HS-27A (cell line): ENCODE results near the gene CACNA2D1.

Experiments used
- DNase-seq: peaks from one replicate; pipeline ENCODE4 v3.0.0-alpha.2; 2012; ENCODE audit warnings: low read depth, missing footprints

Gene CACNA2D1

GRCh38 chr7:82343716-82344115, 99.9 kb downstream of the CACNA2D1 start:
- no peak for DNase-seq

- DNase-seq, result no peak
These were observed 103.6 kb downstream of the CACNA2D1 start for GRCh38 chr7:82339958-82340357.

GRCh38 chr7:82335927-82336326, 107.7 kb downstream of the CACNA2D1 start:
- no peak for DNase-seq

- no peak for DNase-seq
These were observed 108.6 kb downstream of the CACNA2D1 start for GRCh38 chr7:82335001-82335400.

DNA sequence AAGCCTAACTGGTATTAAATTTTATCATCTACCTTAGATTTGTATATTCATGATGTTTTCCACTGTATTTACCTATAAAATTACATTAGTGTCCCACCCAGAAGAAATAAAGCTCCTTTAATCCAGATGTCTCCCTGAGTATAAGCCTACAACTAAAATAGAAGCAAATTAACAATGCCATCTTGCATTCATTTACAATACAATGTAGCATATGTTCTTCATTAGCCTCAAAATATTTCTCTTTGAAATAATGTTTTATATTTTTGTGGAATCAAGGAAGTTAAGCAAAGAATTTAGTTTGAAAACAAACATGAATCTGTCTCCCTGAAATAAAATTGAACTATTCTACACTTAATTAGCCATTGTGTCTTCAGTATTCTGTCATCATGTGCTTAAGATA, 112.3 kb downstream of the CACNA2D1 start:
- no peak for DNase-seq

DNA sequence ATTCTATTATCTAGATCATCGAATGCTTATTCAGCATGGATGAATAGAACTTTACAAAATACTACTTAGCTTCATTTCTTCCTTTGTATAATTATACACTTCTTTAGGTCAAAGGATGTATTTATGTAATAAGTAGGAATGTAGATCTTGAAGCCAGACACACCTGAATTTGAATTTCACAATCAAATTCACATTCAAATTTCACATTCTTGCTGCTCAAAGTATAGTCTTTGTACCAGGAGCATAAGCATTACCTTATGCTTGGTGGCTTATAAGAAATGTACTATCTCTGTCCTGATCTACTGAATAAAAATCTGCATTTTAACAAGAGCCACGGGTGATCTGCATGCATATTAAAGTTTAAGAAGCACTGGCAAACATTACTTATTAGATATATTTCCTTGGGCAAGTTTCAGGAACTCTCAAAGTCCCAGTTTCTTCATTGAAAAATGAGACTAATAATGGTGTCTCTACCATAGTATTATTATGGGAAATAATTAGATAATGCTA, 112.8 kb downstream of the CACNA2D1 start:
- DNase-seq, result no peak

DNA sequence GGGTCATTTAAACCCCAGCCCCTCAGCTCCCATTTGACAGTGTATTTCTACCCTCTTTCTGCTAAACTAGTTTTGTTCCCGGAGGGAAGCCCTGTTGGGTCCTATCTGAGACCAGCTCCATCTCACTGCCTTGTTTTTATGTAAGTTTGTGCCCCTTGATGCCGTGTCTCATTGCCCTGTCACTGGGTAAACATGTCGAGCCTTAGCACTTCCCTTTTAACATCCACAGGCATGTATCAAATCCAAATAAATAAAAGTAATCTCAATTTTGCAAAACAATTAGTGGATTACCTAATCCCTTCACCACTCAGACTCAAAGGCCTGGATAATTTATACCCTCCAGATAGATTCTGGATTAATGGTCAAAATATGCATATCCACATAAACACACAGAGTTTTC, 115.7 kb downstream of the CACNA2D1 start:
- DNase-seq, result no peak

DNA sequence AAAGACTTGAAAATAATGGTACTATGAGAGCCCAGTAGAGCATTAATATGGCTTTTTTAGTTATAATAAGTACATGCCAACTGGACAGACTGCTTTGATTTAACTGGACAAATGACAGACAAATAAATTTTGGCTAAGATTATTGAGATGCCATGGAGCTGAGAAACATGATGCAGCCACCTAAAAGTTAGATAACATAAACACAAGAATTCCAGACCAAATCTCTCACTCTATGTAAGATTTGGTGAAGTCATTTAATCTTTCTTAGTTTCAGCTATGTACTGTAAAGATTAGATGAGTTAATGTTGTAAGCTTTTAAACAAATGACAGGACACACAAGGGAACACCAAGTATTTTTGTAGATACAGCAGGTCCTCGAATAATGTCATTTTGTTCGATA, 118.2 kb downstream of the CACNA2D1 start:
- DNase-seq, result peak; percentile 8

GRCh38 chr7:82323806-82324205, 119.8 kb downstream of the CACNA2D1 start:
- DNase-seq, result no peak

DNA sequence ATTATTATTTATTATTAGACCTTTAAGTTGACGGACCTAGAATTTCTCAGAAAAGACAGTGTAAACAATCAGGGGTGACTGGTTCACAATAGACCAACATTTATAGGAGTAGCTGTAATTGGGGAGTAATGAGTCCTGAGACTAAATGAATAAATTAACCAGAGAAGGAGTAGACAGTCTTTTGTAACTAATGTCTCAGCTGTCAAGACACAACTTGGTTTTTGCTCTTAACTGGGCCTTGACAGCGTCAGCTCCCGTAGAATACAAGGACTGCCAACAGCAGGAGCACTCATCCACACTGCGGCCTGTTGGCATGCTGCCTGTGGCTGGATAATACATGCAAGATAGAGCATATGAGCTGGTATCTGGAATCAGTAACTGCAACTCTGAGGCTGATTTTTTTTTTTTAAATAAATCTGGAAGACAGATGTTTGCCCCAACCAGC, 123.9 kb downstream of the CACNA2D1 start:
- no peak for DNase-seq

GRCh38 chr7:82318786-82319185, 124.8 kb downstream of the CACNA2D1 start:
- DNase-seq, result no peak

DNA sequence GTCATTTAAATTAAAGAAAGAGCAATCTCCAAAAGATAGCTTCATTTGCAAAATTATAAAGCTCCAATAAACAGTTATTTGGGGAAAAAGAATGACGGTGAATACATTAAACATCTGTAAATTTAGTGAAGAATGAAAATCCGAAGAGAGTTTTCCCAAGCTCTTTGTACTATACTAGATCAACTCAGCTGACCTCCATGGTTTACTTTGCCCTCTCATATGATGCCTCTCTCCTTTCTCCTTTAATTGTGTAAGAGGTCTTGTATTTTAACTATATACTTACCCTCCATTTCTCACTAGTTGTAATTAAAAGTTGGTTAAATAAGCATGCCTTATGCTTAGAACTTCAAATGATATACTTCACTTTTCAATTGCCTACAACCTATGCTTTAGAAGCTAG, 125.8 kb downstream of the CACNA2D1 start:
- DNase-seq, result no peak

GRCh38 chr7:82317257-82317721, 126.3 kb downstream of the CACNA2D1 start:
- no peak for DNase-seq

DNA sequence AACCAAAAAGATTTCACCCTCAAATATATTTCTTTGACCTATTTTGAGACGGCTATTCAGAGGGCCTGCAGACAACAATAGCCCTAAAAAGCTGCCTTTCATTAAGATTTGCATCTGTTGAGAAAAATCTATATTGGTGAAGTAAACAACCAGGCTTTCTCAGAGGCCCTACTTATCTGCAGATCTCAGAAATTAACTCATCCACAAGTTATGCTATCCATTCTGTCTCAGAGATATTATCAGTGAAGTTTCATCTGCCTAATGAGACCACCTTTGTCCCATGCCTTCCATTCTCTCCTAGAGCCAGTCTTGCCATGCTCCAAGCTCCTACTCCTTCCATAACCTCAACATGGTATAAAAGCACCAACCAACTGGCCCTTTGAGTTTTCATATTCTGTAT, 130.3 kb downstream of the CACNA2D1 start:
- DNase-seq, result no peak

DNA sequence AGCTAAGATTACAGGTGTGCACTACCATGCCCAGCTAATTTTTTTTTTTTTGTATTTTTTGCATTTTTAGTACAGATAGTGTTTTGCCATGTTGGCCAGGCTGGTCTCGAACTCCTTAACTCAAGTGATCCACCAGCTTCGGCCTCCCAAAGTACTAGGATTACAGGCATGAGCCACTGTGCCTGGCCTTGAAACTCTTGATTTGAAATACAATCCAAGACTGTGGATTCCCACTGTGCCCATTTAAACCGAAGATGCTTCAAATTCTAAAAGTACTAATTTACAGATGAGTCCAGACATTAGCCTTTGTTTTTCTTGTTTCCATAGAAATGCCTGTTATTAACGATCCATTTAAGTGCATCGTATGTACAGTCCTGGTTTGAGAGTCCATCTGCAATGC, 130.9 kb downstream of the CACNA2D1 start:
- DNase-seq, result no peak

DNA sequence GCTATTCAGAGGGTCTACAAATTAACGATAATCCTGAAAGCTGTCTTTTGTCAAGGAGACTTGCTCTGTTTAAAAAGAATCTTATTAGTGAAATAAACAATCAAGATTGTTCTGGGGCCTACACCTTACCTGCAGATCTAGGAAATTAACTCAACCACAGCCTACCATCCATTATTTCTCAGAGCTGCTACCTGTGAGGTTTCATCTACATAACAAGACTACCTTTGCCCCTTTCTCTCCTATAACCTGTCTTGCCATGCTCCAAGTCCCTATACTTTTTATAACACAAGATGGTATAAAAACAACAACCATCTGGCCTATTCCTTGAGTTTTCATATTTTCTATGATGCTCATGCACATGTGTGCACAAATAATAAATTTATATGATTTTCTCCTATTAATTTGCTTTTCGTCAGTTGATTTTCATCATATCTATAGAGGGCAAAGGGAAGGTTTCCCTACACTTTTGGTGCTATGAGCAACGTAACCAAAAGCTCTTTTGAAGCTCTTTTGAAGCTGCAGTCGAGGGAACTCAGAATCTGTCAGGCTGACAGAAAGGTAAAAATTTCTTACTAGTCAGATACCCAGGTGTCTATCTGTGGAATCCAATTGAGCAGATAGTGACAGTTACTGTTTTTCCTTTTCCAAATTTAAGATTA, 138.1 kb downstream of the CACNA2D1 start:
- no peak for DNase-seq

DNA sequence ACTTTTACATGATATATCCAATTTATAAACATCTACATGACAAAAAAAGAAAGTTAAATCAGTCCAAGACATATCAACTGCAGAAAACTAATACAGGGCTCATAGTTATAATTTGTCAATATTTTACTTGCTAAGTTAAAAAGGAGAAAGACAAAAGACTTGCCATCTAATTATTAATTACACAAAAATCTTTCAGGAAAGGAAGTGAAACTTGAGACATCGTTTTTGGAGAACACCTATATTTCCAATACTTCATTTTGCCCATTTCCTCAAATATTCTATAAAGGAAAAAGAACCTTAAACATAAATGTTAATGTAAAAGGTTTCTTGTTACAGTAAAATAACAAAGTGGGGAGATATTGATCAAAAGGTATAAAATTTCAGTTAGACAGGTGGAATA, 148.7 kb downstream of the CACNA2D1 start:
- no peak for DNase-seq

DNA sequence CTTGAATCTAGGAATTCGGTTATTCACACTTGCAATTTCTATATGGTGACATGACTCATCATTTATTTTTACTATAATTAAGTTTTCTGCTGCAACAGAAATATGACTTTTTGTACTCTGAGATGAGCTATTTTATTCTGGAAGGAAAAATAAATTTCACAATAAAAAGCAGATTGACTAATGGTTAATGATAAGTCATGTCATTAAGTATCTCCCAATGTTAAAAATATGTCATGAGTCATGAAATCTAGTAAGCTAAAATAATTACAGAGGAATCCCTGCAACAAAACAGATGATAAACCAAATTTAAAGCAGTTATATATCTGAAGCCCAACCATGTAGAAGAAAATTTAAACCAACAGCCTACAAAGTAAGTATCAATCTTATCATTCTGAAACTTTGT, 149.2 kb downstream of the CACNA2D1 start:
- no peak for DNase-seq

DNA sequence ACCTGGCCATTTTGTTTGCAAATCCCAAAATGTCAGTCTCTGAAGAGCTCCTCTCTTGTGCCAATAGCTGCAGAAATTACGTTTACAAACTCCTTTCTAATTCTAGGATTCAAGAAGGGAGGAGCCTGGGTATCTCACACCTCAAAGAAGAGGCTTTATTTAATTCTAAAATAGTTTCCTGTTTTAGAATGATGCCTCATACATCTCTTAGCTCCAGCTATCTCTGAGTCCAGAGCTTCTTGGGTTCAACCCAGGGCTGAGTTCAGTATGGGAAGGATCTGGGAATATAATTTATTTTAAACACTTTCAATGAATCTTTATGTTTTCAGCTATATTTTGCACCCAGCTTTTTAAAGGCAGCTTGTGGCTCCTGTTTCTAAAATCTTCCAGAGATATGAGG, 150.1 kb downstream of the CACNA2D1 start:
- no peak for DNase-seq

- DNase-seq, result no peak
These were observed 151.6 kb downstream of the CACNA2D1 start for GRCh38 chr7:82291931-82292330.

DNA sequence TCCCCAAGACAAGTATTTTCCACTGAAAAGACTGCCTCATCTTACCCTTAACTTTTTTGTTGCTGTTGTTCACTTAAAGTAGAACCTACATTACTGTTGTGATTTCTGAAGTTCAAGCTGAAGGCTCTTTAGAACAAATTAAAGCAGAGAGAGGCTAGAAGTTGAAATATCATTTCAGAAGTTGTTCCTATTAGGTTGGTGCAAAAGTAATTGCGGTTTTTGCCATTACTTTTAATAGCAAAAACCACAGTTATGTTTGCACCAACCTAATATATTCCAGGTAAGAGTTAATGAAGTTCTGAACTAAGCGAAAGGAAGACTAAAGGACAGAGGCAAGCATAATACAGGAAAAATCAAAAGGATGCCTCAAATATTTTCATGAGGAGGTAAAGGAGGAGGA, 153.7 kb downstream of the CACNA2D1 start:
- DNase-seq, result no peak

GRCh38 chr7:82289152-82289535, 154.4 kb downstream of the CACNA2D1 start:
- no peak for DNase-seq

- no peak for DNase-seq
These were observed 156.8 kb downstream of the CACNA2D1 start for GRCh38 chr7:82286798-82287140.

DNA sequence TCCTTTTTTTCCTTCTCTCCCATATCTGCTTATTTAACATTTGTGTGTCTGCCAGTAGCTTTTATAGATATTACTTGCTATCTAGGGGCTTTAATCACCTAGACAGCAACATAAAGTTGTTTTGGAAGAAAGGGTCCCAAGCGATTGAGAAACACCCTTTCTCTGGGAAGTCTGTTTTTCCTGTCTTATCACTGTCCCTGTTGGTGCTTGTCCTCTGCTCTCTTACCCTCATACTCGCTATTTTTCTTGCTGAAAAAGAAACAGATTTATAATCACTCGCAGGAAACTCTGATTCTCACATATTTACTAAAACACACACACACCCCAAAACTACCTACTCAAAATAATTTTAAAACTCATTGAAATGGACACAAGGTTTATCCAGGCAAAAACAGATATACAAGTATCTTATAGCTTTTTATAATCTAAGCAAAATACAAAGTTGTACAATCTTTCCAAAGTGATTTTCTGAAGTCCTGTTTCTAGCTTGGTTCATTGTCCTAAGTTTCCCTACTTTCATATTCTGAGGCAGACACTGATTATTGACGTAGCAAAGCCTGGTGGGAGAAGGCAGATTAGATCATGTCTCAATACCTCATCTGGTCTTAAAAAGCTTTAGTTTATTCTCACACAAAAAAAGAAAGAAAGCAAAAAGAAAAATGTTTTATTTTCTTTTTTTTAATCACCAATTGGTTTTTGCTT, 157.3 kb downstream of the CACNA2D1 start:
- no peak for DNase-seq
